A549 (cell line): ENCODE measurements around the gene APEX1.

Source experiments
- CEBPB ChIP-seq, 2 experiments: fragments of >200 bp in 1 of 2; sonication (Bioruptor Twin) in 1 of 2; formaldehyde crosslinking in 1 of 2; IDR thresholded peaks; 2 replicates each; pipeline ENCODE4 v1.6.1; 2012 to 2016
- CTCF ChIP-seq: fragments of >200 bp; sonication (Bioruptor Twin); formaldehyde crosslinking; IDR thresholded peaks from 3 replicates; pipeline ENCODE4 v1.5.1; 2016
- EHMT2 ChIP-seq: fragments of 200-600 bp; sonication (generic); IDR thresholded peaks from 2 replicates; pipeline ENCODE4 v1.6.1; 2016; ENCODE audit warnings: antibody characterized with exemption, low read depth, mild to moderate bottlenecking, moderate library complexity
- TP53 ChIP-seq: fragments of 250-450 bp; sonication (Bioruptor Pico); IDR thresholded peaks from 2 replicates; pipeline ENCODE4 v1.5.0; 2021; ENCODE audit warnings: mild to moderate bottlenecking, moderate library complexity

GRCh38 chr14:20468764-20469241 is 13.8 kb downstream of the APEX1 start:
- TF ChIP-seq CTCF = no peak
- TF ChIP-seq TP53 (CRISPR knock-in tag) = no peak
- no peak for TF ChIP-seq EHMT2
- TF ChIP-seq CEBPB (IDR thresholded peaks at IDR 0.05) = no peak
